Measurements from ENCODE around the gene AGPAT2. TPM values are rescaled to one million over a fixed set of nuclear protein-coding genes. Genes with fewer than 3 reads are reported as not detected.

AGPAT2 gene
- total RNA-seq (2022; extraction: Qiagen RNA extraction) = 68.4 to 107 TPM (median 106 TPM) in 5 replicates

DNA sequence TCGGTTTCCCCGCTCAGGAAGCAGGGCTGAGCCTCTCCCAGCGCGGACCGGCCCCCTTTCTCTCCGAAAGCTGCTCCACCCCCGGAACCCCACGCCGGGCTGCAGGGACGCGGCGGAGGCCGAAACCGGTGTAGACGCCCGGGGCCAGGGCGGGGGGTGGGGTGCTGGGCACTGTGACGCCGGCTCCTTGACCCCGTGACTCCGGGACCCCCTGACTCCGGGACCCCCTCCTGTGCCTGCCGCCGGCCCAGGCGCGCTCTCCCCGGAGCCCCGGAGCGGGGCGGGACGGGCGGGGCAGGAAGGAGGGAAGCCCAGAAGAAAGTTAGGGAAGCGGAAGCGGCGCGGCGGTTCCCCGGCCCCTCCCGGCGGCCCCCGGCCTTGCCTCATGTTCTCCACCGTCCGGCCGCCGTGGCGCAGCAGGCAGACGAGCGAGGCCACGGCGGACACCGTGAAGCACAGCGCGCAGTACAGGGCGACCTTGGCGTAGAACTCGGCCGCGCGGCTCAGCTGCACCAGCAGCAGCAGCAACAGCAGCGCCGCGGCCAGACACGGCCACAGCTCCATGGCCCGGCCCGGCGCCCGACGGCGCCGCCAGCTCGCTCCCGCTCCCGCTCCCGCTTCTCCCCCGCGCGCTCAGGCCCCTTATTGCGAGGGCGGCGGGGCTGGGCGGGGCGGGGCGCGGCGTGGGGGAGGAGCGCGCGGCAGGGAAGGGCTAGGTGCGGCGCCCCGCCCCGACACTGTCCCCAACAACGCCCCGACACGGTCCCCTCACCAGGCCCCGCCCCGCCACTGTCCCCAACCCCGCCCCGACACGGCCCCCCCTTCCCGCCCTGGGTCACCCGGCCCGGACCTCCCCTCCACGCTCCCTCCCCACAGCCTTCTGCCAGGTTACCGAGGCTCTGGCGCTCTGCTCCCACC is at the start of gene AGPAT2:
Gene AGPAT2, minus strand, starts transcription at position 664 of the 918 bp plus-strand sequence. Its CDS starts 100 bp downstream, at position 564.

DNA sequence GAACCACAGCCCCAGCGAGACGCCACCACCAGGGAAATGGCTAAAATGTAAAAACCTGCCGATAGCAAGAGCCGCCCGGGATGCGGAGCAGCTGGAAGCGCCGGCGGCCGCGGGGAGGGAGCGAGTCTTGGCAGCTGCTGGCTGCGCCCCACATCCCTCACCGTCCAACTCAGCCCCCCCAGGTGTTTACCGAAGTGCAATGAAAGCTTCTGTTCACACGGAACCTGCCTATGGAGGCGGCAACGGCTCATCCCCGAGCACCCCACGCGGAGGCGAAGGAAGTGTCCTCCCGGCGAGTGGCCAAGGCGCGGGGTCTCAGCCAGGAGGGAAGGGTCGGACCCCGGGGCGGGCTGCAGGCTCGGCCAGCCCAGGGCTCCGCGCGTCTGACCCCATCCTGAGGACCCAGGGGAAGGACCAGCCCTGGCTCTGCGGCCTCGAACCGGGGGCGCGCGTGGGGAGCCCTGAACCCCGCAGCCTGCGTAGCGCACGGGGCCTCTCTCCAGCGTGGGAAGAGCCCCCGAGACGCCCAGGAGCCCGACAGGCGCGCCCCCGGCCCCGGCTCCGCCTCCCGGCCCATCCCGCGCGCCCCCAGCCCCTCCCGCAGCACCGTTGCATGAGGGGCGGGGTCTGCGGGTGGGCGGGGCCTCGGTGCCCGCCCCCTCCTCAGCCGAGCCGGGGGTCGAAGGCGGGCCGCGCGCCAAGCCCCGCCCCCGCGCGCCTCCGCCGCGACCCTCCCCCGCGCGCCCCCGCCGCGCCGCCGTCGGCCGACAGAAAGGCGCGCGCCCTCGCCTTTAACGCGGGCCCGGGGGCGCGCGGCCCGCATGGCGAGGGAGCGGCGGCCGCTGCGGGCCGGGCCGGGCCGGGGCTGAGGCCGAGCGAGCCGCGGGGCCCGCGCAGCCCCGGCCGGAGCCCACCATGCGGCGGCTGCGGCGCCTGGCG is 24.8 kb upstream of the AGPAT2 start, which contains the start of gene DIPK1B:
Gene DIPK1B, plus strand, starts transcription at position 822 of the 939 bp plus-strand sequence. Its CDS starts 94 bp downstream, at position 916.

DNA sequence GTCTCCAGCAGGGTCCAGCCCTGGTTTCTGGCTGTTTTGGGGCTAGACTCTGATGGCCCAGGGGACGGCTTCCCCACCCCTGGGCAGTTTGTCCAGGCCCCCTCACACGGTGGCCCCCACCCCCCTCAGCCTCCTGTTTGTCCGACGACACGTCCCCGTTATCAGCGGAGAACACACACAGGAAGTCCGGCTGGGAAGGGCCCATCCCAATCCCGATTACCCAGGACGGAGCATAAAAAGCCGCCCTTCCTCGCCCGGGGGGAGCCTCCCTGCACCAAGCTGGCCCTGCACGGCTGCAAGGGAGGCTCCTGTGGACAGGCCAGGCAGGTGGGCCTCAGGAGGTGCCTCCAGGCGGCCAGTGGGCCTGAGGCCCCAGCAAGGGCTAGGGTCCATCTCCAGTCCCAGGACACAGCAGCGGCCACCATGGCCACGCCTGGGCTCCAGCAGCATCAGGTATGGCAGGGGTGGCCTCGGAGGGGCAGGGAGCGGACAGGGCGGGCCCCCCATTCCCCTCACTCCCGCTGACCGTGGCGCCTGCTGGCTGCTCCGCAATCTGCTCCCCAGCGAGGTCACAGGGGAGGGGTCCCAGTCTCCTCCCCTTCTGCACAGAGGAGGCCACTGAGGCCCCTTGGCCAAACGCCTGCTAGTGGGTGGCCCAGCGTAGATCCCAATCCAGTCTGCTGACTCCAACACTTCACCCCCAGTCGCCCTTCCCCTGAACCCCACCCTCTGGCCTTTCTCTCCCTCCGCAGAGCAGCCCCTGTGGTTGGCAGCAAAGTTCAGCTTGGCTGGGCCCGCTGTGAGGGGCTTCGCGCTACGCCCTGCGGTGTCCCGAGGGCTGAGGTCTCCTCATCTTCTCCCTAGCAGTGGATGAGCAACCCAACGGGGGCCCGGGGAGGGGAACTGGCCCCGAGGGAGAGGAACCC is 24.3 kb downstream of the AGPAT2 start, which contains the start of gene EGFL7:
Gene EGFL7, plus strand, starts transcription at position 261 of the 926 bp plus-strand sequence. CDS start 5,367 bp downstream, outside the sequence.

Other genes starting within 250 kb of the AGPAT2 start
- 13.8 to 22.7 TPM (median 20.9 TPM) in 5 replicates for gene INPP5E, start 247.6 kb downstream of the AGPAT2 start, total RNA-seq (2022; extraction: Qiagen RNA extraction)
- gene SEC16A, start 204.4 kb downstream of the AGPAT2 start, total RNA-seq (2022; extraction: Qiagen RNA extraction) = 49.0 to 59.6 TPM (median 57.8 TPM) in 5 replicates
- gene NOTCH1, start 141.4 kb downstream of the AGPAT2 start, total RNA-seq (2022; extraction: Qiagen RNA extraction) = 7.3 to 12.9 TPM (median 12.0 TPM) in 5 replicates
- gene EGFL7, start 24.5 kb downstream of the AGPAT2 start, total RNA-seq (2022; extraction: Qiagen RNA extraction) = 34.8 to 56.2 TPM (median 54.2 TPM) in 5 replicates
- gene DIPK1B, start 25.1 kb upstream of the AGPAT2 start, total RNA-seq (2022; extraction: Qiagen RNA extraction) = 5.8 to 9.8 TPM (median 8.7 TPM) in 5 replicates
- gene LCN10, start 55.5 kb upstream of the AGPAT2 start, total RNA-seq (2022; extraction: Qiagen RNA extraction) = not detected in 5 replicates
- not detected in 5 replicates for gene LCN6, start 61.1 kb upstream of the AGPAT2 start, total RNA-seq (2022; extraction: Qiagen RNA extraction)
- gene LCN8, start 70.8 kb upstream of the AGPAT2 start, total RNA-seq (2022; extraction: Qiagen RNA extraction) = not detected in 5 replicates
- gene LCN15, start 77.1 kb upstream of the AGPAT2 start, total RNA-seq (2022; extraction: Qiagen RNA extraction) = not detected in 5 replicates
- gene TMEM141, start 103.9 kb upstream of the AGPAT2 start, total RNA-seq (2022; extraction: Qiagen RNA extraction) = 58.1 to 77.3 TPM (median 76.6 TPM) in 5 replicates
- gene CCDC183, start 108.9 kb upstream of the AGPAT2 start, total RNA-seq (2022; extraction: Qiagen RNA extraction) = 0.16 to 0.58 TPM (median 0.23 TPM) in 5 replicates
- 59.0 to 84.9 TPM (median 81.6 TPM) in 5 replicates for gene RABL6, start 120.5 kb upstream of the AGPAT2 start, total RNA-seq (2022; extraction: Qiagen RNA extraction)
- 3.3 to 4.7 TPM (median 4.6 TPM) in 5 replicates for gene AJM1, start 155.0 kb upstream of the AGPAT2 start, total RNA-seq (2022; extraction: Qiagen RNA extraction)
- 279 to 323 TPM (median 297 TPM) in 5 replicates for gene PHPT1, start 162.0 kb upstream of the AGPAT2 start, total RNA-seq (2022; extraction: Qiagen RNA extraction)
- 1.6 to 5.3 TPM (median 3.7 TPM) in 5 replicates for gene MAMDC4, start 164.9 kb upstream of the AGPAT2 start, total RNA-seq (2022; extraction: Qiagen RNA extraction)
- 435 to 512 TPM (median 456 TPM) in 5 replicates for gene EDF1, start 178.9 kb upstream of the AGPAT2 start, total RNA-seq (2022; extraction: Qiagen RNA extraction)
- gene TRAF2, start 199.1 kb upstream of the AGPAT2 start, total RNA-seq (2022; extraction: Qiagen RNA extraction) = 38.3 to 63.1 TPM (median 52.9 TPM) in 5 replicates

All from A549 treated with Mapracorat at 1 μM for 4 hours (cell line).